HPDE6-E6E7 (cell line): ENCODE measurements around the gene NRCAM.

Experiments
- DNase-seq: peaks from one replicate; pipeline ENCODE4 v3.0.0; 2011; ENCODE audit warnings: missing footprints; ENCODE audit errors: extremely low spot score

Gene NRCAM

DNA sequence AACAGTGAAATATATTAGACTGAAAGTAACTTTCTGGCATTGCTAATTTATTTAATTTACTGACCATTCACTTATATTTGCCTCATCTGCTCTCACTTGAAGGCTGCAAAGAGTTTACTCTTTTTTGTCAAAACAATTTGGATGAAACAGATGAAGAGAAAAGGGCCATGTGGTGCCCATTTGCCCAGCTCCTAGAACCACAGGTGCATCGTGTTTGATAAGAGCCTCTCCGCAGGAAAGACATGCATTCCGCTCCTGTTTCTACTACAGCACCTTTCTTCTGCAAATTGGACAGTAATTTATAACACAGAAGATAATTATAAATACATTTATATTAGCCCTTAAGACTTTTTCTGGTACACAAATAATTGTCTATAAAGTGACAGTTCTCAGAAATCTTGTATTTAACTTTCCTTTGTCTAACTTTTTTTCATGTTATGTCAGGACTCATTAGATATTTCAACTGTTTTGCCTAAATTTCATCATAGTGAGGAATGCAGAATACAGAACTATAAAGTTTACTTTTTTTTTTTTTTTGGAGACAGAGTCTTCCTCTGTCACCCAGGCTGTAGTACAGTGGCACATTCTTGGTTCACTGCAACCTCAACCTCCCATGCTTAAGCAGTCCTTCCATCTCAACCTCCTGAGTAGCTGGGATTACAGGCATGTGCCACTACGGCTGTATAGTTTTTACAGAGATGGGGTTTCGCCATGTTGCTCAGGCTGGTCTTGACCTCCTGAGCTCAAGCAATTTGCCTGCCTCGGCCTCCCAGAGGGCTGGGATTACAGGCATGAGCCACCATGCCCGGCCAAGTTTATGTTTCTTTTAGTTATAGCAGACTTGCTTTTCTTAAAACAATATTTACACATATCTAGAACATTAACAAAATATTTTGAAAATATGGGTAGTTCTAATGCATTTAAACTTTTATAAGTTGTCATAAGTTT lies 326.9 kb downstream of the NRCAM start:
- no peak for DNase-seq

DNA sequence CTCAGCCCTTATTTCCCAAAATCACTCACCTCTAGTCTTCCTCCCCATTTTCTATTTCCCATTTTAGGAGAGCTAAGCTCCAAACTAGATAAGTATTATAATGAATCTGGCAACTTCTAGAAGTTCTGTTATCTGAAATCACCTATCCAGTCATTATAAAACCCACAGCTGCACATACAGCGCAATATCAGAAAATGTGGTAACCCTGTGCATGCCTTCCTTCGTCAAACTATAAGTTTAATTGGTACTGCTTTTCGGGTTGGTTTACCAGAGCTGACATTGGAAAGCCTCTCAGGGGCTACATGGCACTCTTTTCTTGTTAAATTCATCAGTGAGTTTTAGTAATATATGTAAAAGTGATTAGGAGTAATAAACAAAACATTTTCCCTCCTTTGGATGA lies 327.7 kb downstream of the NRCAM start:
- no peak for DNase-seq

DNA sequence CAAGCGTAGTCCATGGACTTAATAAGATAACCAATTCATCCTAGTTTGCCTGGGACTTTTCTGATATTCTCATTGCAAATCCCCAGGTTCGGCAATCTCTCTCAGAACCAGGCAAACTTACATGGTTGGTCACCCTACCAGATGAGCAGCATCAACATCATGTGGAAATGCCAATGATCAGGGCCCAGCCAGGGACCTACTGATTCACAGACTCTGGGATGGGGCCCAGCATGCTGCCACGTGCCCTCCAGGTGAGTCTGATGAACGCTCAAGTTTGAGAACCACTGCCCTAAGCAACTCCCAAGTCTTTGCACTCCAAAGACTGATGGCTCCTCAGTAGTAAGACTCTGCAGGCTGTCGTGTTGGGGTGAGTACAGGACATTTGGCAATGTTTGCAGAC lies 328.8 kb downstream of the NRCAM start:
- no peak for DNase-seq

DNA sequence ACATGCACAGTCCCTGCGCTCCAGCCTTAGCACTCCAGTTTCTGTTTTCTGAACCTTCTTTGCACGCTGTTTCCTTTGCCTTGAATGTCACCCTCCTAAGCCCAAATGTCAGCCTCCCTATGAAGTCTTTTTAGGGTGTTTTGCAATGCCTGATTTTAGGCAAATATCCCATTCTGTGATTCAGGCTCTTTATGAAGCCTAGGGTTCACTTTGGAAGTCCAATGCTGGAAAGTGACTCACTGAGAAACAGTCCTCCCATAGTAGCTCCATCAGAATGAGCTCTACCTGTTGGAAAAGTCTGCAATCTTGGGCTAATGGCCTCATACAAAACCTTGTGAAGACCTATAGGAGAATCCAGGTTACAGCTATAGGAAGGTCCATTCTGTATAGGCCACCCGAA lies 331.4 kb downstream of the NRCAM start:
- DNase-seq = no peak

DNA sequence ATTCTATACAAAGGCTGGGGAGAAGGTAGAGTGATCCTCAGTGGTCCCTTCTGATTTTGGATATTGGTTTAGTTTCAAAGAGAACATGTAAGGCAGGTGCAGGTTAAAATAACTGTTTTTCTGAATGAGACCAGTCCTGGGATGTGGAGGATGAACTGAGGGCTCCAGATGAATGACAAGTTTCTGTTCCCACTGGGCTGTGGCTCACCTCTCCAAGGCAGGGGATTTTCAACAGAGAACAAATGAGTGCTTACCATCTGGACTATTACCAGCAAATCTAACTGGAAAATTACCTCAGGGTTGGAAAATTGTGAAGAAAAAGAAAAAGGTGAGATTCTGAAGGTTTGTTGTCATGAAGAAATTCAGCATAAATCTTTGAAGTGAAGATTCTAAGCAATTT lies 334.1 kb downstream of the NRCAM start:
- DNase-seq = no peak

DNA sequence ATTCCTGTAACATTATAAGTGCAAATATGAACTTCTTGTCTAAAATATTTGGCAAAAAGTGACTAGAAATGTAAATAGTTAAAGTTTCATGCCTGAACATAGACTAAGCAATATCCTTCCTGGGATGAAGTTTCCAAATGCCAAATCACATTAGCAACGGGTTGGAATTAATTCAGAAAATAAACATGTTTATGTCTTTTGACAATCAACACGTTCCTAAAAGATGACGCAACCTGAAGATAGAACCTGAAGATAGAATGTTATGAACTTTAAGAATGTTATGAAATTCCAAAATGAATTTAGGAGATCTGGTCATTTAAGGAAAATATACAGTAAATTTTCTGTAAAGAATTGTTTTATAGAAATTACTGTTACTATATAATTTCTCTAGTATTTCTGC lies 335.3 kb downstream of the NRCAM start:
- DNase-seq = no peak

DNA sequence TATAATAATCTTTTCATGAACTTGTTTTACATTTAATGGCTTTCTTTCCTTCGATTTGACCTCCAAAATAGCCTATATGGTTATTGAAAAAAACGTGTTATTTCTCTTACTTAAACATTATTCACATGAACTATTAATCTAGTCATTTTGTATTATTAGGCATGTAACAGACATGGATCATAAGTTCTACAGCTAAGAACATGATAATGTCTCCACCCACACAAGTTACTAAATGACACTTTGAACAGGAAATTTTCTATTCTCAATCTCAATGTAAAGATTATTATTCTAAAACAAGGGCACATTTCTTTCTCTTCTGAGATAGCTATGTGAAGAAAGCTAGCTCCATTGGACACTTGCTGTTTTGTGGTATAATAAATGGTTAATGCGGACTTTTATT lies 336.0 kb downstream of the NRCAM start:
- DNase-seq = no peak

DNA sequence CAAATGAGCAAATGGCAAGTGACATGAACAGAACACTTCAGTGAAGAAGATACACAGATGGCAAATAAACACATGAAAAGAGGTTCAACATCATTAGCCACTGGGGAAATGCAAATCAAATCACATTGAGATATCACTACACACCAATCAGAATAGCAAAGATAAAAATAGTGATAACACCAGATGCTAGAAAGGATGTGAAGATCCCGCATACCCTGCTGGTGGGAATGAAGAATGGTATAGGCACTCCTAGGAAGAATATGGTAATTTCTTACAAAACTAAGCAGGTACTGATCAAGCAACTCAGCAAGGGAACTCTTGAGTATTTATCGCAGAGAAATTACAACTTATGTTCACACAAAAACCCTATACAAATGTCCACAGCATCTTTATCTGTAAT lies 337.3 kb downstream of the NRCAM start:
- no peak for DNase-seq

DNA sequence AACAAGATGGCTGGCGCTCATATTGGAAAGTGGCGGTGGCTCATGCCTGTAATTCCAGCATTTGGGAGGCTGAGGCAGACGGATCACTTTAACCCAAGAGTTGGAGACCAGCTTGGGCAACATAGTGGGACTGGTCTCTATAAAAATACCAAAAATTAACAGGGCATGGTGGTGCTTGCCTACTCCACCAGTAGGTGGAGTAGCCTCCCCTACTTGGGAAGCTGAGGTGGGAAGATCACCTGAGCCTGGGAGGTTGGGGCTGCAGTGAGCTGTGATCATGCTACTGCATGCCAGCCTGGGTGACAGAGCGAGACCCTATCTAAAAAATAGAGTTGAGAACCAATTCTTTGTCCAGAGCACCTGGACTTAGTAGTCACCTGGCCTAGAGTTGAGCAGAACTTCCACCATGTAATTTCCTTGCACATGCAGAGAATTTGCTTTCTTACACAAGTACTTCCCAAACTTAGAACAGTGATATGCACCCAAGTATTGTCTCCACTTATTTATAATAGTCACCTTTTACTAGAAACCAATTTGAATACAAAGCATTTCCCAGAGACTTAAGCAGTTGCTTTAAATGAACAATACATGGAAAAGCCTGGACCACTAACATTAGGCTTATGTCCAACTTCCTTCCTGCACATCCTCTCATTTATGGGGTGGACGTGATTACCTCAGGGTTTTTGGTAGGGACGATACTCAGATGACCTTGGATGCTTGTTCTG lies 342.0 kb downstream of the NRCAM start:
- DNase-seq = peak; percentile 22

DNA sequence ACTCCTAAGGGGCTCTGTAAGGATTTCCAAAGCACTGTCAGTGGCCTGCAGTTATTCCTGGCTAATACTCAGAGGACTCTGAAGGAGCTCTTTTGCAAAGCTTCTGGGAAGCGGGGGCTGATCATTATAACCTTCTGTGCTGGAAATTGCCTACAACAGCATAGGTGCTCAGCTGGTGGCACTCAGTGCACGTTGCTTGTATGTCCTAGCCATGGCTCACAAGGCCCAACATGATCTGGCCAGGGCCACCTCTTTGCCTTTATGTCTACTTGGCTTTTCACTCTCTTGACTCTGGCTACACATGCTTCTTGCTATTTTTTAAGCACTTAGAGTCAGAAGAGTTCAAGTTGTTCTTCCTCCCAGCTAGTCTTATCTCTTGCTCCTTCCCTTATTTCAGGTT lies 343.6 kb downstream of the NRCAM start:
- DNase-seq = no peak

DNA sequence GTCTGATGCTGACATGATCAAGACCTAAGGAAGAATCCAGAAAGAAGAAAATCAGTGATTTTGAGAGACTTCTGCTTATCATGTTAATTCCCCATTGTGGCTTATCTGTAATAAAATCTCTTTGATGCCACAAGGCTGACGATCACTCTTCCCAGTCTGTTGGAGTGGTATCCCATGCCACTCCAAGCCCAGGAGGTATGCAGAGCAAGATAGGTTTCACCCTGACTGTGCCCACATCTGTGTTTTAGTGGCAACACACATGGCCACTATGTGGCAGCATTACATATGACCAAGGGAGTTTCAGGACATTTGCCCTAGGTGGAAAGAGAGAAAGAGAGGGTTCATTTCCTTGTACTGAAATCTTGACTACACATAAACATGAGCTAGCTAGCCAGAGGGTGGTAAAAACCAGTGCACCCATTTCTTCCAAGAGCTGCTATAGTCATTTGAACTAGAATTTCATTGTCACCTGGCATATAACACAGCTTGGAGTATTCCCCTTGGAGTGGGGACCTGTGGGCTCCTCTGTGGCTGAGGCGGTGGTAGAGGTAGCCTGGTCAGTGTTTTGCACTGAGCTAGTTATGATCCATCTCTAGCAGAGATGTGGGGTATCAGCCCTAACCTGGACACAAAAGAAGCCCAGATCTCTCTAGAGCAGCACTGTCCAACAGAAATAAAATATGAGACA lies 346.9 kb downstream of the NRCAM start:
- DNase-seq = peak; percentile 22

DNA sequence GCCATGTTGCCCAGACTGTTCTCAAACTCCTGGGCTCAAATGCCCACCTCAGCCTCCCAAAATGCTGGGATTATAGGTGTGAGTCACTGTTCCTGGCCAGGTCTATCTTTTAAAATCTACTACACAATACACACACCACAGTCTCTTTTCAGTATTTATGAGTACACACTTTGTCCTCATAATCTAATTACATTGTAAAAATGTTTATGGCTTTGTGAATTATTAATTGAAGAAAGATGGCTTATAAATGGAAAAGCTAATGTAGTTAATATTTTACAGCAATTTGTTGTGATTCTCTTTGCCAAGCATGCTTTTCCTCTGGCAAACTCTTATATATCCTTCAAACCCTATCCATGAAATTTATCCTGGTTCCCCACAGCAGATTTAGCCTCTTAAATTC lies 348.1 kb downstream of the NRCAM start:
- no peak for DNase-seq

DNA sequence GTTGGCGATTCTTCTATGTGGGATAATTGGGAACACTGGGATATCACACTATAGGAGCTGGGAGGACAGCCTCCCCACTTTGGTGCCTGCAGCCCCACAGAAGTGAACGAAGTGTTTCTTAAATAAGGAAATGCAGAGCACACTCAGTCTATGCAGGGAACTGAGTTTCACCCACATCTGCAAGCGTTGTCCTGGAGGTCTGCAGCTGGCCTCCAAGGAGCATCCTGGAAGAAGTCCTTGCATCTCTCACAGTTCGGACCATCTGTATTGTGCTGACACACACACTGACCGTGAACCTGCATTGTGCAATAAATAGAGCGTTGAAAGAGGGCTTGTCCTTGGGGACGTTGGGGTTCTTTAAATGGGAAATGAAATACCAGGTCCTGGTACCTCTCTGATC lies 351.9 kb downstream of the NRCAM start:
- no peak for DNase-seq

DNA sequence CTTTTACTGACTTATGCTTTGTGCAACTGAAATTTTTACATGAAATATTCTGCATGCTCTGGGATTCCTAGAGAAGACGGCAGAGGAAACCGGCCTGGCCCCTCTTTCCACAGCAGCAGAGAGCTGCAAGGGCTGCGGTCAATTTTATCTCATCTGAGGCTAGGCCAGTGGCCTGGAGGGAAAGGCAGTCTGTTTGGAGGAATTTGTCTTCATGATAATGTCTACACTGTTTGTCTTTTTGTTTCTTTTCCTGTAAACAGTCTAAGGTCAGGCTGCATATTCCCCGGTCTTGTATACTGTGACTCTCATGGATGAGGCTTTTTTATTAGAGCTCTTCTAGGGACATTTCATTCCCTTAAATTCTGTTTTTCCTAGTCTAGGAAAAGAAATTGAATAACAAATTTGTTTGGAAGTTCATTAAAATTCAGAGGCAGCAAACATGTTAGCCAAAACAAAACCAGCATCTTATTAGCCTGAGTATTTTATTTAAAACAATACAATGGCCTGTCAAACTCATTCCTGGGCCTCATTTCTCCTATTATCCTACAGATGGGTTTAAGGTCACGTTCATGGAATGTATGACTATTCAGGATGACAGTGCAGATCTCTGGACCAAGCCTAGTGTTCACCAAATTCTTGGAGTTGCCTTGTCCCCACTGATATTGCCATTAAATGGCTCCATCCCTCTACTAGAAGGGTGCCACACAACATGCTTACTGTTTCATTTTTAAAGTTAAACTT lies 352.5 kb downstream of the NRCAM start:
- no peak for DNase-seq

DNA sequence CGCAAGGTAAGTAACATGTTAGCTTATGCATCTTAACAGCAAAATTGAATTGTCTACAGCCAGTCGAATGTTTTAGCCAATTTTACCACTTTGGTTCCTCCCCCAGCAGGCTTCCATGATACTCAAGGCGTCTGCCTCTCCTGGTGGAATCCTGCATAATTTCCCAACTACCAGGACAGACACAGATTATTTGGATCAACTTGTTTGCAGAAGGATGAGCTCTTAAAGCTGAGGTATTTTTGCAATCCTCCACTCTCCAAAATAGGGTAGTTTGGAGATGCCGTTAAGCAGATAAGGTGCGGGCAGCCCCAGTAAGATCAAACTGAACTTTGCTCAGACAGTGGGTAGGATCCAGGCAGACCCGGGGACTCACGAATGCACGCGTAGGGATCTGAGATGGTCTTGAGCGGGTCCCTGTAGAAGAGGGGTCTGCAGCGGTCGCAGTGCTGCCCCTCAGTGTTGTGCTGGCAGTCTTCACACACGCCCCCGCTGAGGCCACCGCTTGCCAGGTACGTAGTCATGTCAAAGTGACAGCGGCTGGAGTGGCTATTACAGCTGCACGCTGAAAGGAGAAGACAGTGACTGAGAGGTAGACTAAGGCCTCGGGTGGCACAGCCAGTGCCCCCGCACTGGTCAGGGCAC lies 353.4 kb downstream of the NRCAM start:
- DNase-seq = no peak

DNA sequence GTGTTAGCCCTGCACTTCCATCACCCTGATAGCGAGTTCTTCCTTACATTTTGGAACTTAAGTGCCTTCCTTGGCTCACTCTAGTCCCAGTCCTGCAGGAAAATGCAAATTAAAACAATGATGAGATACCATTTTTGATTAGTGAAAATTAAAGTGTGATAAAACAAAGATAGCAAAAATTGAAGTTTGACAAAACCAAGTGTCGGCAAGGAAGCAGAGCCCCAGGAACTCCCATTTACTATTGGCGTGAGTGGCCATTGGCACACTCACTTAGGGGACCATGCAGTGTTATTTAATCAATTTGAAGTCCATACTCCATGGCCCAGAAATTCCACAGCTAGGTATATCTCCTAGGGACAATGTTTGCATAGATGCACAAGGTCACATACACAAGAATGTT lies 354.5 kb downstream of the NRCAM start:
- no peak for DNase-seq

DNA sequence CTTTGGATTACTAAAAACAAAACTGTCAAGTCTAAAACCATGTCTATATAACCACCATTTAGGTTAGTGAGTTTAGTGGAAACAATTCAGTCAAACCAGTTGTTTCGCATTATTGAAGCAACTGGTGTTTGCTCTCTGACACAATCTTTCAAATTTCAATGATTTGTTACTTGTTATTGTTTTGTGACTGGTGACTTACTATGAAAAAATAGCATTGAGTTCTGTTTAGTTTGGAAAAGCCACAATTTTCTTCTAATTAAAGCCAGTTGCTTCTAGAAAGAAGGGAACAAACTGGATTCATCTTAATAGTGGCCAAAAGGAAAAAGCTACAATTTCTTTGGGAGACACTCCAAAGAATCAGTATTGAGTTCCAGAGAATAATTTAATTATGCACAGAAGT lies 356.5 kb downstream of the NRCAM start:
- no peak for DNase-seq

DNA sequence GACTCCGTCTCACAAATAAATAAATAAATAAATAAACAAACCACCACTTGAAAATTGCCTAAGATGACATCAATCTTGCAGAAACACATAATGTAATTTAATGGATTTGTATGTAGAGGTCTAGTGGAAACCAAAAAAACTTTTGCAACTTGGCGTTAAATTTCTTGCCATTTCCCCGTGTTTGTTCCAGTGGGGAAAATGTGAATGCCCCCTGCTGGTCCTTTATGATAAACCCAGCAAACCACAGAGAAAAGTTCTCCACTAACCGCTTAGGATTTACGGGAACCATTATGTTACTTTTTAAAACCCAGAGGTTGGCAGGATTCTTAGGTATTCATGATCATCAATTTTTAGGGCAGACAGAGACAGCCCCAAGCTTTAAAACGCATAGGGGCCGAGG lies 358.5 kb downstream of the NRCAM start:
- DNase-seq = no peak
